H9 (cell line): ENCODE results near the gene C19orf25. TPM values are rescaled to one million over a fixed set of nuclear protein-coding genes. Genes with fewer than 3 reads are reported as not detected.

Source experiments
- DNase-seq: peaks from one replicate; pipeline ENCODE4 v3.0.0-alpha.2; 2017
- H2AFZ ChIP-seq: one replicate; pipeline ENCODE4 v1.6.1; 2013; ENCODE audit warnings: mild to moderate bottlenecking, low read length, control low read depth, moderate library complexity
- H2AK5ac ChIP-seq: 2 replicates; pipeline ENCODE4 v1.6.1; 2013; ENCODE audit warnings: low read length, control low read depth, mixed read lengths; ENCODE audit not compliant: insufficient read length
- H2BK120ac ChIP-seq: one replicate; pipeline ENCODE4 v1.6.1; 2013; ENCODE audit warnings: low read depth, mild to moderate bottlenecking, low read length, control low read depth, inconsistent platforms; ENCODE audit not compliant: poor library complexity, severe bottlenecking
- H2BK12ac ChIP-seq: 2 replicates; pipeline ENCODE4 v1.6.1; 2013; ENCODE audit warnings: low read length, control low read depth, mixed read lengths, low read depth; ENCODE audit not compliant: insufficient read length
- H2BK15ac ChIP-seq: 2 replicates; pipeline ENCODE4 v1.6.1; 2013; ENCODE audit warnings: low read depth, low read length, control low read depth
- H2BK20ac ChIP-seq: one replicate; pipeline ENCODE4 v1.6.1; 2013; ENCODE audit warnings: low read depth, mild to moderate bottlenecking, low read length, control low read depth, inconsistent platforms; ENCODE audit not compliant: poor library complexity, severe bottlenecking
- H2BK5ac ChIP-seq: 2 replicates; pipeline ENCODE4 v1.6.1; 2013; ENCODE audit warnings: low read length, control low read depth, mixed read lengths; ENCODE audit not compliant: insufficient read length
- H3K14ac ChIP-seq: 2 replicates; pipeline ENCODE4 v1.6.1; 2013; ENCODE audit warnings: low read length, control low read depth; ENCODE audit not compliant: insufficient read depth
- H3K18ac ChIP-seq: 2 replicates; pipeline ENCODE4 v1.6.1; 2013; ENCODE audit warnings: low read depth, mild to moderate bottlenecking, mixed read lengths, low read length, control low read depth; ENCODE audit not compliant: insufficient read length
- H3K23ac ChIP-seq: 2 replicates; pipeline ENCODE4 v1.6.1; 2013; ENCODE audit warnings: low read length, control low read depth, mixed read lengths, low read depth; ENCODE audit not compliant: insufficient read length
- H3K23me2 ChIP-seq: 2 replicates; pipeline ENCODE4 v1.6.1; 2013; ENCODE audit warnings: low read depth, mild to moderate bottlenecking, mixed read lengths, low read length, control low read depth; ENCODE audit not compliant: insufficient read length, poor library complexity, severe bottlenecking
- H3K27ac ChIP-seq: 2 replicates; pipeline ENCODE4 v1.5.1; 2013; ENCODE audit warnings: low read length, control low read depth, mixed read lengths, low read depth; ENCODE audit not compliant: insufficient read length
- H3K27me3 ChIP-seq: 2 replicates; pipeline ENCODE4 v1.6.1; 2013; ENCODE audit warnings: low read length, control low read depth, inconsistent platforms; ENCODE audit not compliant: insufficient read depth
- H3K4ac ChIP-seq: 2 replicates; pipeline ENCODE4 v1.6.1; 2013; ENCODE audit warnings: low read depth, mild to moderate bottlenecking, control low read depth, inconsistent platforms, low read length, moderate library complexity
- H3K4me1 ChIP-seq: 2 replicates; pipeline ENCODE4 v1.6.1; 2013; ENCODE audit warnings: low read length, control low read depth, inconsistent platforms; ENCODE audit not compliant: insufficient read depth
- H3K4me2 ChIP-seq: 2 replicates; pipeline ENCODE4 v1.6.1; 2013; ENCODE audit warnings: low read length, control low read depth, mixed read lengths; ENCODE audit not compliant: insufficient read length, insufficient read depth
- H3K56ac ChIP-seq: 2 replicates; pipeline ENCODE4 v1.6.1; 2013; ENCODE audit warnings: low read depth, mild to moderate bottlenecking, mixed read lengths, low read length, control low read depth; ENCODE audit not compliant: insufficient read length
- H3K79me1 ChIP-seq: 2 replicates; pipeline ENCODE4 v1.6.1; 2013; ENCODE audit warnings: low read depth, mild to moderate bottlenecking, moderate library complexity, low read length, control low read depth, inconsistent platforms; ENCODE audit not compliant: insufficient read depth, poor library complexity, severe bottlenecking
- H3K79me2 ChIP-seq: 2 replicates; pipeline ENCODE4 v1.6.1; 2013; ENCODE audit warnings: low read length, control low read depth, inconsistent platforms; ENCODE audit not compliant: insufficient read depth
- H3K9ac ChIP-seq: 2 replicates; pipeline ENCODE4 v1.6.1; 2013; ENCODE audit warnings: low read length, control low read depth, mixed read lengths; ENCODE audit not compliant: insufficient read length; ENCODE audit errors: extremely low read depth
- H3K9me3 ChIP-seq: one replicate; pipeline ENCODE4 v1.6.1; 2013; ENCODE audit warnings: low read depth, low read length, inconsistent platforms; ENCODE audit not compliant: control insufficient read depth
- H3T11ph ChIP-seq: one replicate; pipeline ENCODE4 v1.6.1; 2013; ENCODE audit warnings: mild to moderate bottlenecking, low read length, control low read depth, inconsistent platforms
- H4K20me1 ChIP-seq: one replicate; pipeline ENCODE4 v1.6.1; 2013; ENCODE audit not compliant: control insufficient read depth, insufficient read length, insufficient read depth
- H4K5ac ChIP-seq: 2 replicates; pipeline ENCODE4 v1.6.1; 2013; ENCODE audit warnings: low read depth, mild to moderate bottlenecking, mixed read lengths, low read length, control low read depth; ENCODE audit not compliant: insufficient read length
- H4K8ac ChIP-seq: replicated peaks from 2 replicates; pipeline ENCODE4 v1.6.1; 2013; ENCODE audit warnings: low read length, control low read depth, mixed read lengths, low read depth; ENCODE audit not compliant: insufficient read length
- H4K91ac ChIP-seq: 2 replicates; pipeline ENCODE4 v1.6.1; 2013; ENCODE audit warnings: low read depth, mild to moderate bottlenecking, moderate library complexity, mixed read lengths, low read length, control low read depth; ENCODE audit not compliant: insufficient read length
- H3K27ac Mint-ChIP-seq, 3 experiments: 2 replicates in 2 of 3; 3 replicates in 1 of 3; pipeline ENCODE4 v1.8.0; 2020 to 2021; ENCODE audit warnings: mixed read lengths in 3 of 3, mild to moderate bottlenecking in 1 of 3, moderate library complexity in 1 of 3
- H3K27me3 Mint-ChIP-seq: 2 replicates; pipeline ENCODE4 v1.8.0; 2021; ENCODE audit warnings: low read depth, mild to moderate bottlenecking, moderate library complexity, mixed read lengths
- H3K36me3 Mint-ChIP-seq, 3 experiments: 2 replicates in 2 of 3; 3 replicates in 1 of 3; pipeline ENCODE4 v1.8.0; 2020 to 2021; ENCODE audit warnings: low read depth in 3 of 3, mixed read lengths in 3 of 3; ENCODE audit not compliant: insufficient read depth in 1 of 3
- H3K4me1 Mint-ChIP-seq, 2 experiments: 2 replicates each; pipeline ENCODE4 v1.8.0; 2020; ENCODE audit warnings: mixed read lengths in 2 of 2
- H3K4me3 Mint-ChIP-seq, 2 experiments: 2 replicates in 1 of 2; 3 replicates in 1 of 2; pipeline ENCODE4 v1.8.0; 2020 to 2021; ENCODE audit warnings: mild to moderate bottlenecking in 2 of 2, mixed read lengths in 2 of 2, moderate library complexity in 1 of 2
- H3K9me3 Mint-ChIP-seq, 2 experiments: 2 replicates in 1 of 2; 3 replicates in 1 of 2; pipeline ENCODE4 v1.8.0; 2020; ENCODE audit warnings: mild to moderate bottlenecking in 2 of 2, mixed read lengths in 2 of 2, moderate library complexity in 1 of 2
- CTCF ChIP-seq: fragments of 200-600 bp; sonication (generic); conservative IDR thresholded peaks from 3 replicates; pipeline ENCODE4 v1.8.0; 2021; ENCODE audit warnings: antibody characterized with exemption, mild to moderate bottlenecking
- WGBS: extraction: QIAGEN DNeasy Blood & Tissue Kit; methylation state at CpG from one replicate; pipeline ENCODE4 v1.1.7; 2013; ENCODE audit warnings: missing lambda C conversion rate, low lambda C conversion rate, mixed read lengths; ENCODE audit not compliant: insufficient read length; ENCODE audit errors: extremely low coverage; 5-methylcytosine and 5-hydroxymethylcytosine counted together
- total RNA-seq: library from RNA; stranded (reverse); gene quantifications from 2 replicates; pipeline ENCODE4 v1.2.1, GENCODE V29; 2021

C19orf25 gene
- total RNA-seq, 1 experiment from 2014 or later: 36.8 TPM

DNA sequence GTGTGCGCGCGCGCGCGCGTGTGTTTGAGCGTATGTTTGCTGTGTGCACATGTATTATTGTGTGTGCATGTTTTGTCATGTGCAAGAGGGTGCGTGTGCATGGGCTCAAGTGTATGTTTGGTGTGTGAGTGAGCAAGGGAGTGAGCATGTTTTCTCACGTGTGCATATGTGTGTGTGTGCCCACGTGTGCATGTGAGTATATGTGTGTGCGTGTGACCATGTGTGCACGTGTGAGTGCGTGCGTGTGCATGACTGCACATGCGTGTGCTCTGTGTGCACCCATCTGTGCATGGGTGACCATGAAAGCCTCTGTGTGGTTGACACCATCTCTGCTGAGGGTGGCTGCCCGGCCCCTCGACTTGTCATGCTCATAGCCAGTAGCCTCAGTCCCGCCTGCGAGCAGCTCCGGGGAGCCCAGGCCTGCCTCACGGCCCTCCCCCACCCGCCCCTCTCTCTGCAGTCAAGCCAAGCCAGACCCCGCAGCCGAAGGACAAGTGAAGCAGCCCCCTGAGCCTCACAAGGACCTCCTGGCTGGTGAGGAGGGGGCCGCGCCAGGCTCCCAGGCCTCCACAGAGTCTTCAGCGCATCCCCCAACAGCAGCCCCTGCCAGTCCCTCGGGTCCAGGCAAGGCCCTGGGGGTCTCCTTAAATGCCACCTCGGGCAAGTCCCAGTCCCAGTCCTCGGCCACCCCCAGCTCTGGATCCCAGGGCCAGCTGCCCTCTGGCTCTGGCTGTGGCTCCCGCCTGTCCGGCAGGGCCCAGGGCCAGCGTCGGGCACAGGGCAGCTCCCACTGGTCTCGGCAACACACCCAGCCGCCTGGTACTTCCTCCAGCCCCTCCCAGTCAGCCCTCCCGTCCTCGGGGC, 17.9 kb upstream of the C19orf25 start:
- no peak overlapping the region for H3K23ac ChIP-seq
- no peak overlapping the region for H3K18ac ChIP-seq
- H2AFZ ChIP-seq: no peak overlapping the region
- no peak overlapping the region for H3K27ac ChIP-seq
- no peak overlapping the region for H3K9ac ChIP-seq
- no peaks in the 10 kb centered on the region for H3K79me2 ChIP-seq
- H4K20me1 ChIP-seq: no peaks in the 10 kb centered on the region
- no peak overlapping the region for H2BK15ac ChIP-seq
- H4K5ac ChIP-seq: no peak overlapping the region
- H3K4me2 ChIP-seq: no peak overlapping the region
- no peaks in the 10 kb centered on the region for H3K23me2 ChIP-seq
- no peak overlapping the region for H4K91ac ChIP-seq
- Mint-ChIP-seq H3K36me3 (no peaks in the 10 kb centered on the region; a peak in 1 of 7 replicates), H3K9me3 (peaks cover 7 to 16% of the 10 kb centered on the region in 2 experiments), H3K27me3 (peaks cover 69% of the 10 kb centered on the region), H3K4me3 (no peak overlapping the region), H3K27ac (peak overlapping the region in 1 of 3 experiments; percentile 94; a peak in 1 of 7 replicates), H3K4me1 (peaks cover under 1 to 10% of the 10 kb centered on the region in 2 experiments; a peak in 3 of 4 replicates)
- H2BK20ac ChIP-seq: no peak overlapping the region
- DNase-seq: no peak
- no peak overlapping the region for H2BK120ac ChIP-seq
- no peaks in the 10 kb centered on the region for H3K9me3 ChIP-seq
- H3K4ac ChIP-seq: no peak overlapping the region
- no peaks in the 10 kb centered on the region for H3K27me3 ChIP-seq
- H2AK5ac ChIP-seq: no peak overlapping the region
- H3K14ac ChIP-seq: no peak overlapping the region; the same call in 1 of the 2 replicates
- no peak overlapping the region for H2BK12ac ChIP-seq
- H3T11ph ChIP-seq: no peak overlapping the region
- no CpG with 5 or more reads among the region's 39 CpGs for WGBS
- no peaks in the 10 kb centered on the region for H3K4me1 ChIP-seq
- H3K56ac ChIP-seq: no peak overlapping the region
- no peak for TF ChIP-seq CTCF
- H3K79me1 ChIP-seq: no peaks in the 10 kb centered on the region
- no peak overlapping the region for H2BK5ac ChIP-seq
- H4K8ac ChIP-seq: no peak overlapping the region
